ENCODE results near the gene NXN.

Gene NXN

GRCh38 chr17:920190-920589 is 59.4 kb downstream of the NXN start:
- no peak for DNase-seq (ENCODE audit: low spot score)
- TF ChIP-seq CTCF (IDR thresholded peaks at IDR 0.05; ENCODE audit: extremely low read depth, insufficient read depth, missing control alignments) = no peak
- in situ Hi-C loops (cut with MboI; ENCODE audit: low pct_unique_long_range_greater_than_20kb, low sequenced_read_pairs, unreplicated experiment) = no loop called here

GRCh38 chr17:917941-918740 is 61.4 kb downstream of the NXN start:
- no peak for TF ChIP-seq CTCF (IDR thresholded peaks at IDR 0.05; ENCODE audit: extremely low read depth, insufficient read depth, missing control alignments)
- DNase-seq (ENCODE audit: low spot score) = no peak
- in situ Hi-C loops (cut with MboI; ENCODE audit: low pct_unique_long_range_greater_than_20kb, low sequenced_read_pairs, unreplicated experiment) = no loop called here

GRCh38 chr17:917391-917811 is 62.2 kb downstream of the NXN start:
- no peak for DNase-seq (ENCODE audit: low spot score)
- TF ChIP-seq CTCF (IDR thresholded peaks at IDR 0.05; ENCODE audit: extremely low read depth, insufficient read depth, missing control alignments) = no peak
- in situ Hi-C loops (cut with MboI; ENCODE audit: low pct_unique_long_range_greater_than_20kb, low sequenced_read_pairs, unreplicated experiment) = no loop called here

- in situ Hi-C loops (cut with MboI; ENCODE audit: low pct_unique_long_range_greater_than_20kb, low sequenced_read_pairs, unreplicated experiment) = no loop called here
- no peak for TF ChIP-seq CTCF (IDR thresholded peaks at IDR 0.05; ENCODE audit: extremely low read depth, insufficient read depth, missing control alignments)
- DNase-seq (ENCODE audit: low spot score) = no peak
These were observed 63.3 kb downstream of the NXN start for GRCh38 chr17:916315-916714.

- no peak for DNase-seq (ENCODE audit: low spot score)
- in situ Hi-C loops (cut with MboI; ENCODE audit: low pct_unique_long_range_greater_than_20kb, low sequenced_read_pairs, unreplicated experiment) = no loop called here
- TF ChIP-seq CTCF (IDR thresholded peaks at IDR 0.05; ENCODE audit: extremely low read depth, insufficient read depth, missing control alignments) = no peak
These were observed 63.9 kb downstream of the NXN start for GRCh38 chr17:915538-916201.

GRCh38 chr17:914561-914960 is 65.0 kb downstream of the NXN start:
- in situ Hi-C loops (cut with MboI; ENCODE audit: low pct_unique_long_range_greater_than_20kb, low sequenced_read_pairs, unreplicated experiment) = no loop called here
- no peak for DNase-seq (ENCODE audit: low spot score)
- TF ChIP-seq CTCF (IDR thresholded peaks at IDR 0.05; ENCODE audit: extremely low read depth, insufficient read depth, missing control alignments) = no peak
